ENCODE data around the gene KRTAP12-1.

DNA sequence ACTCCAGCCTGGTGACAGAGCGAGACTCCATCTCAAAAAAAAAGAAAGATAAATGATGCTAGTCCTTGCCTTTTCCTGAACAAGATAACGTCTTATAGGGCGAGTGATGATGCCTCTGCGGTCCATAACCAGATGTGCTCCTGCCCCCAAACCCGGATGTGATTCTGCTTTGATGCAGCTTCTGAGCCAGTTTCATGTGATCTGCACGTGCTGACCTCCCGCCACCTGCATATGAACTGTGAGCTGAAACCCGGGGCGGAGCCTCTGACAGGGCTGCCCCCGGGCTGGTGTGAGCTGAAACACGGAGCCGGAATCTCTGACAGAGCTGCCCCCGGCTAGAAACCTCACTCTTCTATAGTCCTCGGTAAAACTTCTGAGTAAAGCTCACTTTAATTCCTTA is 28.8 kb downstream of the KRTAP12-1 start:
- TF ChIP-seq CTCF (conservative IDR thresholded peaks at IDR 0.05; ENCODE audit: low read length) = no peak
- no peak for TF ChIP-seq EZH2phosphoT487 (IDR thresholded peaks at IDR 0.05; ENCODE audit: borderline replicate concordance, low read depth, low read length)

All from OCI-LY7 (cell line).